ENCODE measurements around the gene CBLB. TPM values are rescaled to one million over a fixed set of nuclear protein-coding genes. Genes with fewer than 3 reads are reported as not detected.
"Not testable (repeated sequence)": the region's sequence is repeated elsewhere in the genome, so short reads cannot be mapped to it uniquely, and the experiment has no call there.

CBLB gene
- total RNA-seq, 1 experiment from 2014 or later: 34.3 TPM

DNA sequence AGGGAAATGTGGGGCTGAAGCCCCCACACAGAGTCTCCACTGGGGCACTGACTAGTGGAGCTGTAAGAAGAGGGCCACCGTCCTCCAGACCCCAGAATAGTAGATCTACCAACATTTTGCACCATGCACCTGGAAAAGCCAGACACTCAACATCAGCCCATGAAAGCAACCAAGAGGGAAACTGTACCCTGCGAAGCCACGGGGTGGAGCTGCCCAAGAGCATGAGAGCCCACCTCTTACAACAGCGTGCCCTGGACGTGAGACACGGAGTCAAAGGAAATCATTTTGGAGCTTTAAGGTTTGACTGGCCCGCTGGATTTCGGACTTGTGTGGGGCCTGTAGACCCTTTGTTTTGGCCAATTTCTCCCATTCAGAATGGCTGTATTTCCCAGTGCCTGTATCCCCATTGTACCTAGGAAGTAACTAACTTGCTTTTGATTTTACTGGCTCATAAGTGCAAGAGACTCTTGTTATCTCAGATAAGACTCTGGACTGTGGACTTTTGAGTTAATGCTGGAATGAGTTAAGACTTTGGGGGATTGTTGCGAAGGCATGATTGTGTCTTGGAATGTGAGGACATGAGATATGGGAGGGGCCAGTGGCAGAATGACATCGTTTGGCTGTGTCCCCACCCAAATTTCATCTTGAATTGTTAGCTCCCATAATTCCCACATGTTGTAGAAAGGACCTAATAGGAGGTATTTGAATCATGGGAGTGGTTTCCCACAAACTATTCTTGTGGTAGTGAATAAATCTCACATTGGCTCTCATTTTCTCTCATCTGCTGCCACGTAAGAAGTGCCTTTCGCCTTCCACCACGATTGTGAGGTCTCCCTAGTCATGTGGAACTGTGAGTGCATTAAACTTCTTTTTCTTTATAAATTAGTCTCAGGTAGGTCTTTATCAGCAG, 105.8 kb downstream of the CBLB start:
- Histone ChIP-seq H3K27me3 (replicated peaks; ENCODE audit: control insufficient read depth, insufficient read depth, low read length) (no peaks in the 10 kb centered on the region), H3K36me3 (ENCODE audit: control insufficient read depth, insufficient read depth, low read length) (peaks cover 2% of the 10 kb centered on the region; the same call in 1 of the 2 replicates), H3K4me1 (peaks cover 15% of the 10 kb centered on the region; the same call in 1 of the 2 replicates), H3K9me3 (peaks cover 16% of the 10 kb centered on the region), H3K4me3 (ENCODE audit: low read depth, low read length) (no peak overlapping the region)
- Mint-ChIP-seq H3K4me3 (ENCODE audit: unreplicated experiment) (no peak overlapping the region), H3K9me3 (ENCODE audit: unreplicated experiment) (peaks cover 20% of the 10 kb centered on the region), H3K36me3 (ENCODE audit: insufficient read depth, unreplicated experiment) (peaks cover 28% of the 10 kb centered on the region), H3K27ac (ENCODE audit: unreplicated experiment) (peak overlapping the region; percentile 66), H3K27me3 (ENCODE audit: insufficient read depth, unreplicated experiment) (no peaks in the 10 kb centered on the region), H3K4me1 (ENCODE audit: low read depth, unreplicated experiment) (no peaks in the 10 kb centered on the region)
- POLR2A ChIA-PET: no interaction called here
- no peak for TF ChIP-seq CTCF (IDR thresholded peaks at IDR 0.05; ENCODE audit: insufficient read depth in 1 of 2, low read depth in 1 of 2, low read length in 1 of 2, severe bottlenecking in 1 of 2, unreplicated experiment in 1 of 2)
- peak in 1 of 2 experiments; percentile 5 for DNase-seq
- CTCF ChIA-PET: no interaction called here
- BruUV-seq (replicated peaks): no TSS peak
- intact Hi-C loops (cut with micrococcal nuclease; ENCODE audit: unreplicated experiment): no loop called here

- H3K4me3 Mint-ChIP-seq (ENCODE audit: unreplicated experiment); BruUV-seq (replicated peaks); DNase-seq; CTCF ChIA-PET; POLR2A ChIA-PET; H3K27ac Mint-ChIP-seq (ENCODE audit: unreplicated experiment); H3K36me3 ChIP-seq (ENCODE audit: control insufficient read depth, insufficient read depth, low read length); H3K27me3 Mint-ChIP-seq (ENCODE audit: insufficient read depth, unreplicated experiment); H3K27me3 ChIP-seq (replicated peaks; ENCODE audit: control insufficient read depth, insufficient read depth, low read length); intact Hi-C loops (cut with micrococcal nuclease; ENCODE audit: unreplicated experiment); H3K4me1 Mint-ChIP-seq (ENCODE audit: low read depth, unreplicated experiment); H3K4me3 ChIP-seq (ENCODE audit: low read depth, low read length): not testable (repeated sequence)
- H3K36me3 Mint-ChIP-seq (ENCODE audit: insufficient read depth, unreplicated experiment): peaks cover 28% of the 10 kb centered on the region
- peaks cover 20% of the 10 kb centered on the region for H3K9me3 Mint-ChIP-seq (ENCODE audit: unreplicated experiment)
- H3K4me1 ChIP-seq: peaks cover 15% of the 10 kb centered on the region; the same call in 1 of the 2 replicates
- peaks cover 16% of the 10 kb centered on the region for H3K9me3 ChIP-seq
These were observed 106.6 kb downstream of the CBLB start for GRCh38 chr3:105762214-105762613.

- BruUV-seq (replicated peaks): no TSS peak
- Mint-ChIP-seq H3K4me1 (ENCODE audit: low read depth, unreplicated experiment) (peaks cover under 1% of the 10 kb centered on the region), H3K27ac (ENCODE audit: unreplicated experiment) (no peak overlapping the region), H3K36me3 (ENCODE audit: insufficient read depth, unreplicated experiment) (peaks cover 33% of the 10 kb centered on the region), H3K27me3 (ENCODE audit: insufficient read depth, unreplicated experiment) (no peaks in the 10 kb centered on the region), H3K4me3 (ENCODE audit: unreplicated experiment) (no peak overlapping the region), H3K9me3 (ENCODE audit: unreplicated experiment) (peaks cover 20% of the 10 kb centered on the region)
- H3K4me1 ChIP-seq: peaks cover 15% of the 10 kb centered on the region; the same call in 1 of the 2 replicates
- ChIA-PET POLR2A (no interaction called here), CTCF (no interaction called here)
- peaks cover 16% of the 10 kb centered on the region for H3K9me3 ChIP-seq
- H3K27me3 ChIP-seq (replicated peaks; ENCODE audit: control insufficient read depth, insufficient read depth, low read length): no peaks in the 10 kb centered on the region
- intact Hi-C loops (cut with micrococcal nuclease; ENCODE audit: unreplicated experiment): no loop called here
- TF ChIP-seq CTCF (IDR thresholded peaks at IDR 0.05; ENCODE audit: insufficient read depth in 1 of 2, low read depth in 1 of 2, low read length in 1 of 2, severe bottlenecking in 1 of 2, unreplicated experiment in 1 of 2): no peak
- no peak for DNase-seq
- H3K4me3 ChIP-seq (ENCODE audit: low read depth, low read length): no peak overlapping the region
- H3K36me3 ChIP-seq (ENCODE audit: control insufficient read depth, insufficient read depth, low read length): peaks cover 2% of the 10 kb centered on the region; the same call in 1 of the 2 replicates
These were observed 109.3 kb downstream of the CBLB start for GRCh38 chr3:105759442-105760078.

Data from Caco-2 (cell line).